ENCODE data around the gene CRADD. TPM values are rescaled to one million over a fixed set of nuclear protein-coding genes. Genes with fewer than 3 reads are reported as not detected.

The CRADD gene
- total and polyA plus RNA-seq, 10 donors: 5.5 to 58.7 (median 18.8) TPM

GRCh38 chr12:93704122-93704521 lies 26.9 kb downstream of the CRADD start:
- intact Hi-C loops (cut with DNase I; ENCODE audit: low total_unique reads): no loop called here
- no peak for DNase-seq

GRCh38 chr12:93704625-93705024 lies 27.4 kb downstream of the CRADD start:
- H3K9me3 ChIP-seq: peaks cover 2 to 15% (median 10%) of the 10 kb centered on the region in 8 donors
- TF ChIP-seq POLR2AphosphoS5 (IDR thresholded peaks at IDR 0.05) (no peak), CTCF (IDR thresholded peaks at IDR 0.05 in 8 of 11, conservative IDR thresholded peaks at IDR 0.05 in 3 of 11) (no peak), POLR2A (IDR thresholded peaks at IDR 0.05) (no peak)
- H3K4me3 ChIP-seq: no peak overlapping the region
- 89 to 99% (median 94%) methylated on average over 4 of the region's 4 CpGs for WGBS, 5 donors
- H3K27me3 ChIP-seq (replicated peaks in 1 of 7): no peaks in the 10 kb centered on the region
- DNase-seq: no peak
- no peaks in the 10 kb centered on the region for H3K36me3 ChIP-seq
- intact Hi-C loops (cut with DNase I; ENCODE audit: low total_unique reads): no loop called here
- H3K27ac ChIP-seq: peak overlapping the region in 4 of 8 donors; percentile 4 to 52 (median 20)
- H3K4me1 ChIP-seq: peaks cover 0 to 25% (median 3%) of the 10 kb centered on the region in 6 donors

More at GRCh38 chr12:93704122-93704521, 26.9 kb downstream of the CRADD start:
- peak overlapping the region in 4 of 8 donors; percentile 4 to 52 (median 20) for H3K27ac ChIP-seq
- H3K9me3 ChIP-seq: peaks cover 0 to 10% (median 5%) of the 10 kb centered on the region in 8 donors
- H3K4me1 ChIP-seq: peaks cover 0 to 25% (median 3%) of the 10 kb centered on the region in 6 donors
- no peak overlapping the region for H3K4me3 ChIP-seq
- no peaks in the 10 kb centered on the region for H3K36me3 ChIP-seq
- H3K27me3 ChIP-seq (replicated peaks in 1 of 7): no peaks in the 10 kb centered on the region
- no peak for TF ChIP-seq POLR2AphosphoS5 (IDR thresholded peaks at IDR 0.05)
- TF ChIP-seq CTCF (IDR thresholded peaks at IDR 0.05 in 8 of 11, conservative IDR thresholded peaks at IDR 0.05 in 3 of 11): no peak
- TF ChIP-seq POLR2A (IDR thresholded peaks at IDR 0.05): no peak

- Histone ChIP-seq H3K36me3 (no peaks in the 10 kb centered on the region), H3K4me3 (no peak overlapping the region), H3K27me3 (replicated peaks in 1 of 7) (no peaks in the 10 kb centered on the region), H3K4me1 (peaks cover 0 to 25% (median 3%) of the 10 kb centered on the region in 6 donors), H3K9me3 (peaks cover 4 to 21% (median 17%) of the 10 kb centered on the region in 8 donors), H3K27ac (no peak overlapping the region)
- TF ChIP-seq POLR2AphosphoS5 (IDR thresholded peaks at IDR 0.05) (no peak), CTCF (IDR thresholded peaks at IDR 0.05 in 8 of 11, conservative IDR thresholded peaks at IDR 0.05 in 3 of 11) (no peak), POLR2A (IDR thresholded peaks at IDR 0.05) (no peak)
- 88 to 97% (median 95%) methylated on average over 1 of the region's 1 CpG for WGBS, 5 donors
- intact Hi-C loops (cut with DNase I; ENCODE audit: low total_unique reads): no loop called here
- DNase-seq: no peak
Observed at GRCh38 chr12:93705237-93705636, 28.1 kb downstream of the CRADD start.

- H3K36me3 ChIP-seq: no peaks in the 10 kb centered on the region
- H3K27ac ChIP-seq: peak overlapping the region in 1 of 8 donors; percentile 13
- H3K9me3 ChIP-seq: peaks cover 4 to 27% (median 19%) of the 10 kb centered on the region in 8 donors
- no peak for DNase-seq
- peaks cover 0 to 25% (median 3%) of the 10 kb centered on the region in 6 donors for H3K4me1 ChIP-seq
- no peaks in the 10 kb centered on the region for H3K27me3 ChIP-seq (replicated peaks in 1 of 7)
- 55 to 61% (median 61%) methylated on average over 2 of the region's 2 CpGs for WGBS, 5 donors
- H3K4me3 ChIP-seq: no peak overlapping the region
- TF ChIP-seq POLR2A (IDR thresholded peaks at IDR 0.05) (no peak), CTCF (IDR thresholded peaks at IDR 0.05 in 8 of 11, conservative IDR thresholded peaks at IDR 0.05 in 3 of 11) (no peak)
- intact Hi-C loops (cut with DNase I; ENCODE audit: low total_unique reads): no loop called here
Observed at GRCh38 chr12:93706387-93706786, 29.2 kb downstream of the CRADD start.
